Adrenal gland (tissue), 5 donors: ENCODE measurements around the gene PPP1R37.

ENCODE experiments used
- POLR2A ChIP-seq, 2 donors: fragments of 450-650 bp; IDR thresholded peaks; one replicate each; pipeline ENCODE4 v1.6.1; 2017; ENCODE audit warnings: antibody characterized with exemption in 2 of 2, mild to moderate bottlenecking in 2 of 2, moderate library complexity in 1 of 2
- TF ChIP-seq, protein P1 (sequence below), 6 experiments: fragments of 450-650 bp in 4 of 6; fragments of 200-600 bp in 2 of 6; sonication (generic) in 1 of 6; IDR thresholded peaks; 1 replicate in 5 of 6; 2 replicates in 1 of 6; pipeline versions ENCODE4 v1.5.1 to v1.8.0; 2016 to 2021; ENCODE audit warnings: antibody characterized with exemption in 6 of 6, mild to moderate bottlenecking in 2 of 6, moderate library complexity in 1 of 6
- donor health status: DM: no; HTN: no; CAD: no.

DNA sequence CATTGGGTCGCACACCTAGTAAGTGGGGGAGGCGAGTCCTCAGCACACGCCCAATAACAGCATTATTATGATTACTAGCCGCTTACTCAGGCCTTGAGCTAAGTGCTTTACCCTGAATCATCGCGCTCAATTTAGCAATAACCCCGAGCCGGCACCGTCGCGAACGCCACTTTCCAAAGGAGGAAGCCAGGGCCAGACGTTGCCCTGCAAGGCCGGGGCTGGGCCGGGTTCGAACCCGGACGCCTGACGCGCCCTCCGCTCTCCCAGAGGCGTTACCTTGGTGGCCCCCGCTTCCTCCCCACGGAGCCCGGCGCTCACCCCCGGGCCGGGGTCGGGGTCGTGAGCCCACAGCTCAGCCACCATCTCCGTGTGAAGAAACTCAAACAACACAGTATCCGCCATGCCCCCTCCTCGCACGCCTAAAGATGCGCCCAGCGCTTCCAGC lies 84.9 kb downstream of the PPP1R37 start, which contains the start of gene TRAPPC6A:
- TF ChIP-seq, protein P1, sequence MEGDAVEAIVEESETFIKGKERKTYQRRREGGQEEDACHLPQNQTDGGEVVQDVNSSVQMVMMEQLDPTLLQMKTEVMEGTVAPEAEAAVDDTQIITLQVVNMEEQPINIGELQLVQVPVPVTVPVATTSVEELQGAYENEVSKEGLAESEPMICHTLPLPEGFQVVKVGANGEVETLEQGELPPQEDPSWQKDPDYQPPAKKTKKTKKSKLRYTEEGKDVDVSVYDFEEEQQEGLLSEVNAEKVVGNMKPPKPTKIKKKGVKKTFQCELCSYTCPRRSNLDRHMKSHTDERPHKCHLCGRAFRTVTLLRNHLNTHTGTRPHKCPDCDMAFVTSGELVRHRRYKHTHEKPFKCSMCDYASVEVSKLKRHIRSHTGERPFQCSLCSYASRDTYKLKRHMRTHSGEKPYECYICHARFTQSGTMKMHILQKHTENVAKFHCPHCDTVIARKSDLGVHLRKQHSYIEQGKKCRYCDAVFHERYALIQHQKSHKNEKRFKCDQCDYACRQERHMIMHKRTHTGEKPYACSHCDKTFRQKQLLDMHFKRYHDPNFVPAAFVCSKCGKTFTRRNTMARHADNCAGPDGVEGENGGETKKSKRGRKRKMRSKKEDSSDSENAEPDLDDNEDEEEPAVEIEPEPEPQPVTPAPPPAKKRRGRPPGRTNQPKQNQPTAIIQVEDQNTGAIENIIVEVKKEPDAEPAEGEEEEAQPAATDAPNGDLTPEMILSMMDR (IDR thresholded peaks at IDR 0.05): no peak
- TF ChIP-seq POLR2A (IDR thresholded peaks at IDR 0.05): peak; percentile 20 to 84
